Measurements from ENCODE around the gene CDCP2. TPM values are rescaled to one million over a fixed set of nuclear protein-coding genes. Genes with fewer than 3 reads are reported as not detected.

Gene CDCP2
- total RNA-seq, 4 donors from 2014 or later = 0.19 TPM; not detected in 3

DNA sequence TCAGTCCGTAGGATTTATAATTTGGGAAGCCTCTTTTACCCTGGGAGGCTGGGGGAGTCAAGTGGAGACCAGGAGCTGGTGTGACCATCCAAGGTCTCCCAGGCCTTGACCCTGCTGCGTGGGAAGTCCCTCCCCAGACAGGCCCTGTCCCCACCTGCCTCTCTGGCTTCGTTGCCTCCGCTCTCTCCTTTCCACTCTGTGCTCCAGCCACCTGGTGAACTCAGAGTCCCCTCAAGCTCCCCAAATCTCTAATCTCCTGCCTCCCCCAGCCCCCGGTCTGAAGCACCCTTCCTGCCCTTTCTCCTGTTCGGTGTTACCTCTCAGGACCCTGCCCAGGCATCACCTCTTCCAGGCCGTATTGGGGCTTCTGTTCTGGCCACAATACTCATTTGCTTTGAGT is 27.9 kb downstream of the CDCP2 start:
- TF ChIP-seq, protein P1, sequence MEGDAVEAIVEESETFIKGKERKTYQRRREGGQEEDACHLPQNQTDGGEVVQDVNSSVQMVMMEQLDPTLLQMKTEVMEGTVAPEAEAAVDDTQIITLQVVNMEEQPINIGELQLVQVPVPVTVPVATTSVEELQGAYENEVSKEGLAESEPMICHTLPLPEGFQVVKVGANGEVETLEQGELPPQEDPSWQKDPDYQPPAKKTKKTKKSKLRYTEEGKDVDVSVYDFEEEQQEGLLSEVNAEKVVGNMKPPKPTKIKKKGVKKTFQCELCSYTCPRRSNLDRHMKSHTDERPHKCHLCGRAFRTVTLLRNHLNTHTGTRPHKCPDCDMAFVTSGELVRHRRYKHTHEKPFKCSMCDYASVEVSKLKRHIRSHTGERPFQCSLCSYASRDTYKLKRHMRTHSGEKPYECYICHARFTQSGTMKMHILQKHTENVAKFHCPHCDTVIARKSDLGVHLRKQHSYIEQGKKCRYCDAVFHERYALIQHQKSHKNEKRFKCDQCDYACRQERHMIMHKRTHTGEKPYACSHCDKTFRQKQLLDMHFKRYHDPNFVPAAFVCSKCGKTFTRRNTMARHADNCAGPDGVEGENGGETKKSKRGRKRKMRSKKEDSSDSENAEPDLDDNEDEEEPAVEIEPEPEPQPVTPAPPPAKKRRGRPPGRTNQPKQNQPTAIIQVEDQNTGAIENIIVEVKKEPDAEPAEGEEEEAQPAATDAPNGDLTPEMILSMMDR (IDR thresholded peaks at IDR 0.05) = no peak
- ATAC-seq (ENCODE audit: low FRiP score) (no peak), DNase-seq (ENCODE audit: low spot score) (no peak)

DNA sequence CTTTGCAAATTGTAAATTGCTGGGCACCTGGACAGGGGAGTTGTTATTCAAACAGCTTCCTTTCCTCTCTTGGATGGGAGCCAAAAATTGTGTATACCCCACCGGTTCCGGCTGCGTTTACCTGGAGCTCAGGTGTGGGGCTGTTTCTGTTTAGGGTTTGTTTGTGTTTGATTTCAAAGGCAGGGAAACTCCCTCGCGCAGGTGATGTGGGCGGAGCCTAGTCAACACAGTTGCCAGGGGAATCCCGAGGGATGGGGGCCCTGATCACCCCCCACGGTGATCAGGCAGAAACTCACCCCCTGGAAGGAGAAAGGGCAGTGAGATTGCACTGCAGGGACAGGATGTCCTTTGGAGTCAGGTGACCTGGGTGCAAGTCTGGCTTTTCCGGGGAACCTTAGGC is 28.3 kb downstream of the CDCP2 start:
- TF ChIP-seq, protein P1 (IDR thresholded peaks at IDR 0.05) = no peak
- no peak for ATAC-seq (ENCODE audit: low FRiP score)

DNA sequence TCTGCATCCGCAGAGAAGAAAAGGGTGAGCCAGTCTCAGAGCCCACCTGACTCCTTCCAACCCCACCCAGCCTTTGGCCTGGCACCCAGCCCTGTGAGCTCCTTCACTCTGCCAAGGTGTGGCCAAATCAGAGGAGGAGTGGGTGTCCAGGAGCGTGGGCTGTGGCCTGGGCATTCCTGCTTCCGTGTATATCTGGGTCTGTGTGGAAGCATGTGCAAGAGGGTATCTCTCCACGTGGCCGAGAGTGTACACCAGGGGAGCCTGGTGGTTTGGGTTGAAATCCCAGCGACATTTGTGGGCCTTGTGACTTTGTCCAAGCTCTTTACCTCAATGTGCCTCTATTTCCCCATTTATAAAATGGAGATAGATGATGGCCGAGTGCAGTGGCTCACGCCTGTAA is 29.8 kb downstream of the CDCP2 start:
- ATAC-seq (ENCODE audit: low FRiP score) = no peak

More for the DNA sequence above, 28.3 kb downstream of the CDCP2 start:
- no peak for DNase-seq (ENCODE audit: low spot score)

DNA sequence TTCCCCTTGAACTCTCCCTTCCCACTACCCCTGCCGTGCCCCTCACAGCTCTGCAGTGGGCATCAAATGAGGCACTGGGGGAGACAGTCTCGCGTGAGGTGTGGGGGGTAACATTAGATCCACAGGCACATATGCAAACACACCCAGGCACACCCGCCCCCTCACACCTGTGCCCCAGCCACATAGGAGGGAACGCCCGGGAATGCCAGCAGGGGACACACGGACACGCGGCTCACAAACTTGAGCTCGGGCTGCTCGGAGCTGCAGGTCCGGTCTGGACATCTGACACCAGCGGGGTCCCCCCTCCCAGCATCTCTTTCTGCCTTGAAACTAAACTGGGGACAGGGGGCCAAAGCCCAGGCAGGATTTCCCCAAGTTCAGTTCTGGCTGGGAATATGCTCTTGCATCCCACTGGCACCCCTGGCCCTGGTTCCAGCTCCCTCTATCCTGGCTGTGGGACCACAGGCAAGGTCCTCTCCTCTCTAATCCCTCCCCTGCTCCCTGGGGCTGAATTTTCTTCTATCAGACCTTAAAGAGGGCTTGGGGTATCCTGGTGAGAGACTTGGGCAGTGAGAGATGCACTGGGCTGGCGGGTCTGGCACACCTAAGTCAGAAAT is 30.6 kb downstream of the CDCP2 start:
- TF ChIP-seq, protein P1 (IDR thresholded peaks at IDR 0.05) = no peak
- DNase-seq (ENCODE audit: low spot score) (no peak), ATAC-seq (ENCODE audit: low FRiP score) (peak; percentile 5)

More for the DNA sequence above, 29.8 kb downstream of the CDCP2 start:
- no peak for DNase-seq (ENCODE audit: low spot score)
- TF ChIP-seq, protein P1 (IDR thresholded peaks at IDR 0.05) = no peak

DNA sequence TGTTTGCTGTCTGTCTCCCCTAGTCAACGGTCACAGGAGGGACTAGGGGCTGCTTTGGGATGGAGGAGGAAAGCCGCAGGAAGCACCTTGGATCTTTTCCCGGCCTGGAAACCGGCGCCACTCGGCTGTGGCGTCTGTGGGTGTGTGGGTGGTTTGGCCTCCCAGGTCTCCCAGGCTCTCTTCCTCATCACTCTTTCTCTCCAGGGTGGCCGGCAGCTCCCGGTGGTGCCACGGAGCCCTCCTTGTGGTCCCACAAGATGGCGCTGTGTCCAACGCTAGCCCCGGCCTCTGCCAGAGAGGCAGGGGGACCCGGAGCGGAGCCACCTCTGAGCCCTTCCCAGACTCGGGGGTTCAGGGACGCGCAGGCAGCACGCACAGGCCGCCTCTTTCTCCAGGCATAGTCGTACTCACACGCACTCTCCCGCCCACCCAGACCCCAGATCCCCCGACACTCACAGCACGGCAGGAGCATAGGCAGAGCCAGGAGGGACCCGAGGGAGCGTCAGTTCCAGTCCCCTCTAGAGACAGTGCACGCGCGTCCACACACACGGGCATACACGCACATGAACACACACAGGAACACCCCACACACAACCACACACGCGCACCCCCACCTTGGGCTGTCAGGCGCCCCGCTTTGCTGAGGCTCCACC is 31.2 kb downstream of the CDCP2 start:
- ATAC-seq (ENCODE audit: low FRiP score) (peak; percentile 84), DNase-seq (ENCODE audit: low spot score) (peak; percentile 50)
- TF ChIP-seq, protein P1 (IDR thresholded peaks at IDR 0.05) = peak in 1 of 3 donors; percentile 15

DNA sequence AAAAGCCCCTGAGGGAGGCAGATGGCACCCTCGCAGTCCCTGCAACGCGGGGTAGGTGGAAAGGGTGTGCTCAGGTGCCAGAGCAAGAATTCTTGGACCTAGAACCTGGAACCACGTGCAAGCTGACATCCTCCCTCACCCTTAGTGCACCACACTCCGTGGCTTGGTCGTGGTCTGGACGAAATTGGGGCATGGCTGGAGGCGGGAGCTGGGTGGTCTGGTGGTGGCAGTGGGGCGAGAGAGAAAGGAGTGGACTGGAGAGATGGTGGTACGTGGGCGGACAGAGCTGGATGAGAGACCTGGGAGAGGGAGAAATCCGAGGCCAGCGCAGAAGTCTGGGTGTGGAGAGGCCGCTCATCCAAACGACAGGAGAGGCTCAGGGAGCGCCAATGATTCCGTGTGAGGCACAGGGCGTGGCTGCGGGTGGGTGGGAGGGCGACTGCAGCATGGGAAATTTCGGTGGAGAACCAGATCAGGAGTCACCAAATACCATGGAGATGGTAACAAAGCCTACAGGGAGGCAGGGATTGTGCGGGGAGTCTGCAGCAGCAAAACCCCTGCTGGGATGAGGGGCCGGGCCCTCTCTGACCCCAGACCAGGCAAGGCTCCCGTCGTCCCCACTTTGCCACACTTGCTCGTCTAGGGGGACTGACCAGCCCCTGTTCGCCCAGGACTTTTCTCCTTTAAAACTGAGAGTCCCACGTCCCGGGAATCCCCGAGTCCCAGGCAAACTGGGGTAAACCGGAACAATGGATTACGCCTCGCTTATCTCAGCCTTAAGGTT is 31.9 kb downstream of the CDCP2 start:
- no peak for DNase-seq (ENCODE audit: low spot score)
- TF ChIP-seq, protein P1 (IDR thresholded peaks at IDR 0.05) = no peak
- ATAC-seq (ENCODE audit: low FRiP score) = no peak
